ENCODE measurements around the gene ADGRA3.

The ADGRA3 gene

DNA sequence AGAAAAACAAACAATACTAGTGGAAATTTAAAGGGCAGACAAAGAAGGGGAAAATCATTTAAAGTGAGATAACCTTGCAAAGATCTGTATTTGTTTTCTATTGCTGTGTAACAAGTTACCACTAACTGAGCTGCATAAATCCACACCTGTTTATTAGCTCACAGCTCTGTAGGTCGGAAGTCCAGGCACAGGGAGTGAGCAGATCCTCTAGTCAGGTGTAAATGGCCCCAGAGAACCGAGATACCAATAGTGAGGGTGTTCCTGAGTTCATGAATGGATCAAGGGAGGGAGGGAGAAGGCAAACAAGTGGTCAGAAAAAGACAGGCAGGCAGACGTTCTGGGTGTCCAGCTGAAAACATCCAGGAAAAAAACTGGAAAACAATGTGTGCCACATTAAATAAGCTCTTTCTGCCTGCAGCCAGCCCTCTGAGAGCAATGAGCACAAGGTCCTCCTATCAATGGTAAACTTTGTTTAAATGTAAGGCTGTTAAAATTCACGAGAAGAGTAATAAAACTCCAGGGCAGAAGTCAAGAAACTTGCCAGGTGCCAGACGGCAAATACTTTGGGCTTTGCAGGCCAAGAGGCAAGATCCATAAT lies 25.0 kb downstream of the ADGRA3 start:
- no peak overlapping the region for H3K4me3 ChIP-seq
- no peak overlapping the region for H3K9ac ChIP-seq
- peaks cover 7 to 23% (median 17%) of the 10 kb centered on the region in 10 experiments; a peak in 16 of 20 replicates for H3K4me1 ChIP-seq
- TF ChIP-seq Cebpa-rat (IDR thresholded peaks at IDR 0.05): no peak
- peaks cover 0 to 35% (median 0%) of the 10 kb centered on the region in 11 experiments; a peak in 5 of 22 replicates for H4K20me1 ChIP-seq
- H3K9me3 ChIP-seq (replicated peaks in 1 of 11): peaks cover 26 to 76% (median 65%) of the 10 kb centered on the region in 11 experiments; a peak in 21 of 22 replicates
- H3K27ac ChIP-seq: no peak overlapping the region
- no peaks in the 10 kb centered on the region for H3K27me3 ChIP-seq
- H3K36me3 ChIP-seq: peaks cover 0 to 48% (median 21%) of the 10 kb centered on the region in 11 experiments; a peak in 16 of 22 replicates
- H3K4me2 ChIP-seq: no peak overlapping the region

DNA sequence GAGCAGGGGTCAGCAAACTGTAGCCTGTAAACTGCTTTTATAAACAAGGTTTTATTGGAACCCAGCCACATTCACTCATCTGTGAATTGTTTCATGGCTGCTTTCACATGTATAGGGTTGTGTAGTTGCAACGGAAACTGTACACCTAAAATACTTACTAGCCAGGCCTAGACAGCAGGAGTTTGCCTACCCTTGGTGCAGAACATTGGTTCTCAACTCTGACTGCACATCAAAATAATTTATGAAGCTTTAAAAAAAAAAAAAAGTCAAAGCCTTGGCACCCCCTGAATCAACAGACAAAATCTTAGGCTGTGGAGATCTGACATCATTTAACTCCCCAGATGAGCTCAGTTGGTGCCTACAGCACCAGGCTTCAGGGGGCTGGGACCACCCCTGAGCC lies 27.8 kb downstream of the ADGRA3 start:
- Histone ChIP-seq H3K27ac (peak overlapping the region in 5 of 11 experiments; percentile 4 to 85 (median 39); a peak in 7 of 22 replicates), H3K4me1 (peaks cover 30 to 46% (median 41%) of the 10 kb centered on the region in 10 experiments), H3K9me3 (replicated peaks in 1 of 11) (peaks cover 2 to 49% (median 40%) of the 10 kb centered on the region in 11 experiments; a peak in 18 of 22 replicates), H3K4me2 (peak overlapping the region in 8 of 11 experiments; percentile 1 to 38 (median 19); a peak in 8 of 22 replicates), H3K4me3 (no peak overlapping the region), H3K9ac (no peak overlapping the region), H3K36me3 (peaks cover 0 to 32% (median 7%) of the 10 kb centered on the region in 11 experiments; a peak in 11 of 22 replicates), H3K27me3 (no peaks in the 10 kb centered on the region), H4K20me1 (peaks cover 0 to 37% (median 0%) of the 10 kb centered on the region in 11 experiments; a peak in 6 of 22 replicates)
- TF ChIP-seq Cebpa-rat (IDR thresholded peaks at IDR 0.05): no peak

DNA sequence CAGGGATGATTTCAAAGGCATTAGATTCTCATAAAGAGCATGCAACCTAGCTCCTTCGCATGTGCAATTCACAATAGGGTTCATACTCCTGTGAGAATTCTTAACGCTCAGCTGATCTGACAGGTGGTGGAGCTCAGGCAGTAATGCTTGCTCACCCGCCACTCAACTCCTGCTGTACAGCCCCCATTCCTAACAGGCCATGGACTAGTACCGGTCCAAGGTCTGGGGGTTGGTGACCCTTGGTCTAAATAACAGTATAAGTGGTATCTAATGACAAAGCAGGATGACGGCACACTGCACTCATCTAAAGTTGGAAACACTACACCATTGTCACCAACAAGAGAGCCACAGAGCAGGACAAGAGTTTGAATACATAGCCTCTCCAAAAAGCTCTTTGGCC lies 28.5 kb downstream of the ADGRA3 start:
- peaks cover 0 to 42% (median 32%) of the 10 kb centered on the region in 11 experiments; a peak in 17 of 22 replicates for H3K9me3 ChIP-seq (replicated peaks in 1 of 11)
- H3K27ac ChIP-seq: peak overlapping the region in 6 of 11 experiments; percentile 17 to 92 (median 84); a peak in 8 of 22 replicates
- no peak overlapping the region for H3K4me3 ChIP-seq
- H3K36me3 ChIP-seq: peaks cover 0 to 30% (median 7%) of the 10 kb centered on the region in 11 experiments; a peak in 11 of 22 replicates
- H3K4me1 ChIP-seq: peaks cover 36 to 54% (median 49%) of the 10 kb centered on the region in 10 experiments
- H3K9ac ChIP-seq: no peak overlapping the region
- H4K20me1 ChIP-seq: peaks cover 0 to 45% (median 0%) of the 10 kb centered on the region in 11 experiments; a peak in 6 of 22 replicates
- H3K4me2 ChIP-seq: 0 out of 22 replicates have a peak overlapping the region, but pooled peaks of 3 of the 11 experiments have one; percentile 8 to 38 (median 10)
- no peak for TF ChIP-seq Cebpa-rat (IDR thresholded peaks at IDR 0.05)
- H3K27me3 ChIP-seq: no peaks in the 10 kb centered on the region

DNA sequence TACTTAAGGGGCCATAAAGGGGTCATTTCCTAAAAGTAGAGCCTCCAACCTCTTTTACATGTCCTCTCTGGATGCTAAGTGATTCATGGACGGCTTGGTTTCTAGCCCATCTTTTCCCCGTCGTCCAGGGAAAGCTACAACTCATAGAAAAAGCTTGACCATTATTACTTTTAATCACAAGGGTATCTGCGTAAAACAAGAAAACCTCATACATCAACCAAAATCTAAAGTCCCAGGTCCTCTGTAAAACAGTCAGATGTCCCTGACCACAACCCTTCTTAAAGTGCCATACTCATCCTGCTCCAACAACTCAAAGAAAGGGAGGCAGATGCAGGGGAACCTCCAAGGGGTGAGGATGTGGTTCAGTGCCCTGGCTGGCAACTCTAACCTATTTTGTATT lies 29.6 kb downstream of the ADGRA3 start:
- peaks cover 0 to 37% (median 0%) of the 10 kb centered on the region in 11 experiments; a peak in 6 of 22 replicates for H4K20me1 ChIP-seq
- peaks cover 36 to 64% (median 53%) of the 10 kb centered on the region in 10 experiments for H3K4me1 ChIP-seq
- H3K27ac ChIP-seq: peak overlapping the region in 8 of 11 experiments; percentile 6 to 92 (median 85); a peak in 12 of 22 replicates
- no peak overlapping the region for H3K9ac ChIP-seq
- no peaks in the 10 kb centered on the region for H3K27me3 ChIP-seq
- peak overlapping the region in 5 of 11 experiments; percentile 2 to 81 (median 68); a peak in 5 of 22 replicates for H3K4me2 ChIP-seq
- no peak overlapping the region for H3K4me3 ChIP-seq
- peaks cover 0 to 31% (median 25%) of the 10 kb centered on the region in 11 experiments; a peak in 17 of 22 replicates for H3K9me3 ChIP-seq (replicated peaks in 1 of 11)
- H3K36me3 ChIP-seq: peaks cover 0 to 21% (median 5%) of the 10 kb centered on the region in 11 experiments; a peak in 9 of 22 replicates
- no peak for TF ChIP-seq Cebpa-rat (IDR thresholded peaks at IDR 0.05)

DNA sequence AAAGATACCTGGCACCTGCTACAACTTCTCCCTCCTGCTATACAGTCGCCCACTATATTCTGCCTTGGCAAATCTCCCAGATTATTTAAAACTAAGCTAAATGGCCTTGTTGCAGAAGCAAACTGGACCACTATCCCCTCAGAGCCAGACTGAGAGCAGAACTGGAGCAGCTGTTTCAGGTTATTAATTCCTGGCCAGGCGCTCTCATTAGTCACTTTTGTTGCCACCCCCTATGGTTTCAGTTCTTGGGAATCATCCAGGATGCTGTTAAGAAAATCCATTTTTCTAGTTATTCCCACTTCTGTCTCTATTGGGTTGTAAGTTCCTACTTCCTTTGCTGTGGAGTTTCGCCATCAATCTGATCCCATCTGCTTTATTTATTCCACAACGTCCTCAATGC lies 30.1 kb downstream of the ADGRA3 start:
- Histone ChIP-seq H3K27me3 (no peaks in the 10 kb centered on the region), H4K20me1 (peaks cover 0 to 31% (median 0%) of the 10 kb centered on the region in 11 experiments; a peak in 6 of 22 replicates), H3K27ac (peak overlapping the region in 9 of 11 experiments; percentile 6 to 92 (median 85); a peak in 15 of 22 replicates), H3K9ac (no peak overlapping the region), H3K4me1 (peaks cover 36 to 69% (median 53%) of the 10 kb centered on the region in 10 experiments), H3K4me3 (no peak overlapping the region), H3K9me3 (replicated peaks in 1 of 11) (peaks cover 0 to 26% (median 19%) of the 10 kb centered on the region in 11 experiments; a peak in 16 of 22 replicates), H3K36me3 (peaks cover 0 to 16% (median 2%) of the 10 kb centered on the region in 11 experiments; a peak in 6 of 22 replicates), H3K4me2 (peak overlapping the region in 5 of 11 experiments; percentile 2 to 81 (median 68); a peak in 7 of 22 replicates)
- no peak for TF ChIP-seq Cebpa-rat (IDR thresholded peaks at IDR 0.05)

DNA sequence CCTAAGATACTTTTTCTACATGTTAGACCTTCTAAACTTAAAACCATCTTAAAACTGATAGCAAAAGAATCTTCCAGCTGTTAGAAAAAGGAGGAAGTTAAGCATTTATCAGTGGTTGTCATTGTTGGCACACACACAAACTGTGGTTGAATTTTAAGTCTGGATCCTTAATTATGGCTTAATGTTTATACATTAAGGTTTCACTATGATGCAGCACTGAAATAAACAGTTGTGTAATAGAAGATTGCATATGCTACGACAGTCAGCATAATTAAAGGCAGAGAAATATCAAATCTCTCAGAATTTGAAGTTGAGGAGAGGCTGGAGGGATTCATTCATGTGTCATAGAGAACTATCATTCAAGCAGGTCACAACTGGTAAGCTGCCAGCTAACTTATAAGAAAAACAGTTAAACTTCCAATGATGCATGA lies 32.3 kb downstream of the ADGRA3 start:
- peaks cover 30 to 65% (median 49%) of the 10 kb centered on the region in 10 experiments for H3K4me1 ChIP-seq
- H3K4me3 ChIP-seq: no peak overlapping the region
- H3K36me3 ChIP-seq: peaks cover 0 to 10% (median 0%) of the 10 kb centered on the region in 11 experiments; a peak in 3 of 22 replicates
- peak in 5 of 11 experiments; percentile 16 to 96 (median 59); a peak in 8 of 22 replicates for TF ChIP-seq Cebpa-rat (IDR thresholded peaks at IDR 0.05)
- H3K9ac ChIP-seq: peak overlapping the region in 8 of 11 experiments; percentile 44 to 74 (median 64); a peak in 14 of 22 replicates
- H4K20me1 ChIP-seq: peaks cover 0 to 30% (median 0%) of the 10 kb centered on the region in 11 experiments; a peak in 5 of 22 replicates
- H3K27ac ChIP-seq: peak overlapping the region in 10 of 11 experiments; percentile 49 to 92 (median 84); a peak in 20 of 22 replicates
- peaks cover 0 to 14% (median 7%) of the 10 kb centered on the region in 11 experiments; a peak in 7 of 22 replicates for H3K9me3 ChIP-seq (replicated peaks in 1 of 11)
- peak overlapping the region; percentile 4 to 81 (median 63); a peak in 19 of 22 replicates for H3K4me2 ChIP-seq
- H3K27me3 ChIP-seq: no peaks in the 10 kb centered on the region

DNA sequence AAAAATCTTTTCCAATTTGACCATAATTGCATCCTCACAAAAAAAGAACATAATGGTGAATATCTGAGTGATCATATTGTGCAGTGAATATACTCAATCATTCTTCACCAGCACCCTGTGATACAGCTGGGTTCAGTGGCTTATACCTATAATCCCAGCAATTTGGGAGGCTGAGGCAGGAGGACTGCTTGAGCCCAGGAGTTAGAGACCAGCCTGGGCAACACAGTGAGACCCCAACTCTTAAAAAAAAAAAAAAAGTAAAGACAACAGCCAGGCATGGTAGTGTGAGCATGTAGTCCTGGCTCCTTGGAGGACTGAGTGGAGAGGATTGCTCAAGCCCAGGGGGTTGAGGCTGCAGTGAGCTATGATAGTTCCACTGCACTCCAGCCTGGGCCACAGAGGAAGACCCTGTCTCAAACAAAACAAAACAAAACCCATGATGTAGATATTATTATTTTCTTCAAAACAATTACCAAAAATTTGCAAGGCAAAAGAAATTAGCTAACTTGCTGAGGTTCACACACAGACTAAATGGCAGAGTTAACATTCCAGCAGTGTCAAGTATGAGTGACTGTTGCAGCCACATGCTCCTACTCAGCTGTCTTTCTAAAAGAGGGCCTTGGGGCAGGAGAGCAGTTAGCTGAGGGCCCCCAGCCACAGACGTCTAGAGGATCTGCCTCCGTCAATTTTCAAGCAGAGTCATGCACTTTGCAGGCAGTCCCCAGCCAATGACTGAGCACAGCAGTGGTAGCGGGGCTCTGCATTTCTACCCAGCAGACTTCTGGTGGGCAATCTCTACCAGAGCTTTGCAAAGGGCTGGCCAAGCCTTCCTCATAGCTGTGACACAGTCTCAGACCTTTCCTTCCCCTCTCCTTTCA lies 33.4 kb downstream of the ADGRA3 start:
- peaks cover 0 to 27% (median 0%) of the 10 kb centered on the region in 11 experiments; a peak in 4 of 22 replicates for H4K20me1 ChIP-seq
- peaks cover 0 to 8% (median 6%) of the 10 kb centered on the region in 11 experiments; a peak in 6 of 22 replicates for H3K9me3 ChIP-seq (replicated peaks in 1 of 11)
- H3K4me3 ChIP-seq: no peak overlapping the region
- peaks cover 0 to 9% (median 0%) of the 10 kb centered on the region in 11 experiments; a peak in 2 of 22 replicates for H3K36me3 ChIP-seq
- peak overlapping the region in 10 of 11 experiments; percentile 49 to 92 (median 84); a peak in 18 of 22 replicates for H3K27ac ChIP-seq
- no peak for TF ChIP-seq Cebpa-rat (IDR thresholded peaks at IDR 0.05)
- peak overlapping the region in 9 of 11 experiments; percentile 44 to 74 (median 64); a peak in 17 of 22 replicates for H3K9ac ChIP-seq
- peak overlapping the region; percentile 3 to 81 (median 63); a peak in 18 of 22 replicates for H3K4me2 ChIP-seq
- no peaks in the 10 kb centered on the region for H3K27me3 ChIP-seq
- H3K4me1 ChIP-seq: peaks cover 23 to 61% (median 39%) of the 10 kb centered on the region in 10 experiments

Data from BLaER1 treated with 17β-estradiol and CSF1 and Interleukin-3, amounts not matched to agents 10 nM and 100 nM (cell line).